Activated CD4-positive, alpha-beta memory T cell treated with anti-CD3 and anti-CD28 coated beads, Interleukin-2, amount 10 ng/mL, durations not matched to agents 7 days and 5 days (primary cell): ENCODE measurements around the gene PSMC1. TPM values are rescaled to one million over a fixed set of nuclear protein-coding genes. Genes with fewer than 3 reads are reported as not detected.
A peak's percentile ranks its signal among the peaks of the same experiment; 100 is the strongest.
"Not testable (repeated sequence)": the region's sequence is repeated elsewhere in the genome, so short reads cannot be mapped to it uniquely, and the experiment has no call there.

Source experiments
- CTCF ChIA-PET: fragments of 350-600 bp; sonication (Branson Sonifier 250); formaldehyde crosslinking; loops from one replicate; lab custom pipeline; 2021; ENCODE audit warnings: antibody characterized with exemption, inconsistent platforms; lab: Charles Lee
- POLR2A ChIA-PET: fragments of 350-600 bp; sonication (Branson Sonifier 250); formaldehyde crosslinking; loops from one replicate; lab custom pipeline; 2021; ENCODE audit warnings: antibody characterized with exemption; lab: Charles Lee
- DNase-seq: peaks from one replicate; pipeline ENCODE4 v3.0.0-alpha.2; 2020
- H3K27ac Mint-ChIP-seq: one replicate; pipeline ENCODE4 v1.8.0; 2021; ENCODE audit warnings: mild to moderate bottlenecking, mixed read lengths
- H3K27me3 Mint-ChIP-seq: one replicate; pipeline ENCODE4 v1.8.0; 2021; ENCODE audit warnings: mixed read lengths
- H3K36me3 Mint-ChIP-seq: one replicate; pipeline ENCODE4 v1.8.0; 2021; ENCODE audit warnings: low read depth, mixed read lengths
- H3K4me1 Mint-ChIP-seq: one replicate; pipeline ENCODE4 v1.8.0; 2021; ENCODE audit warnings: mixed read lengths
- H3K4me3 Mint-ChIP-seq: one replicate; pipeline ENCODE4 v1.8.0; 2021; ENCODE audit warnings: mild to moderate bottlenecking, mixed read lengths
- H3K9me3 Mint-ChIP-seq: one replicate; pipeline ENCODE4 v1.8.0; 2021; ENCODE audit warnings: mixed read lengths
- total RNA-seq, 2 experiments: library from RNA; stranded (reverse); gene quantifications; one replicate each; pipeline ENCODE4 v1.2.3, GENCODE V29; 2021

Gene PSMC1
- total RNA-seq: 10 to 100 TPM; 85.6 to 85.9 TPM

DNA sequence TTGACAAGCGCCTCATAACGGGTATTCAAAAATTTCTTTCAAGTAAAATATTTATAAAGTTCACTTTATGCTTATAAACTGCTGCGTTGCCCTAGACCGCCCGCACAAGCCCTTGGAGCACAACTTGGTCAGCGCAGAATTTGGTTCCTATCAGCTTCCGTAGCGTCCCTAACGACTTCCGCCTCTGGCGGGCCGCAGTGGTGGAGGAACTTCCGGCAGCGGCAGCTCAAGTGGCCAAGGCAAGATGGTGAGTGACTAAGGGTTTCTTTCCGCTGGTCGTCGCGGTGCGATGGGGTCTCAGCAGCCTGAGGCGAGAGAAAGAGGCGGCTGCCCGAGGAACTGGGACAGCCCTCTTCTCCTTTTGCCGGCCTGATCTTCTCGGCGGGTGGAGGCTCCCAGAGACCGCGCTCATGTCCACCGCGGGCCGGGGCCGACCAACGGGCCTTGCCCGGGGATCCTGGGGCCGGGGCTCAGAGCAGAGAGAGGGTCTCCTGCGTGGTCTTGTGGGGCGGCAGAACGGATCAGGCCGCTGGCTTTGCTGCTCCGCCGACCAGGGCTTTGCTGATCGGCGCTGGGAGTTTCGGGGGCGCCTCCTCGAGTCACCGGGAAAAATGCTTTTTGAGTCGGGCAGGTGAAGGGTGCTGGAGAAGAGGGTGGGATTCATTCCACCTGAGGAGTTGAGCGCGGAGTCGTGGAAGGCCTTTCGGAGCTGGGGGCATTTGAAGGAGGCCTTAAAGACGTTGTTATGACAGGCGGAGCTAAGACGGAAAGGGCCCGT lies at the start of gene PSMC1:
Gene PSMC1, plus strand, starts transcription at position 200 of the 778 bp plus-strand sequence. Its CDS starts 45 bp downstream, at position 245.
- ChIA-PET POLR2A (interaction anchor here (0.7 to 4.2 kb wide), 12 partner anchors 9 to 502 kb away, joined by 3 to 39 read pairs (median 3); partner anchors contain the start of genes EFCAB11 and TDP1), CTCF (interaction anchor here (0.6 to 2.1 kb wide), 9 partner anchors 9 to 1459 kb away, joined by 3 to 8 read pairs (median 5); partner anchors contain the start of gene EFCAB11)
- Mint-ChIP-seq H3K27ac (peak within 1 kb of the TSS; percentile 92), H3K36me3 (peaks cover 38% of the 10 kb centered on the region), H3K4me3 (peak within 1 kb of the TSS; percentile 90), H3K9me3 (peaks cover 3% of the 10 kb centered on the region), H3K4me1 (peaks cover 32% of the 10 kb centered on the region), H3K27me3 (peaks cover 3% of the 10 kb centered on the region)
- DNase-seq: peak; percentile 93

DNA sequence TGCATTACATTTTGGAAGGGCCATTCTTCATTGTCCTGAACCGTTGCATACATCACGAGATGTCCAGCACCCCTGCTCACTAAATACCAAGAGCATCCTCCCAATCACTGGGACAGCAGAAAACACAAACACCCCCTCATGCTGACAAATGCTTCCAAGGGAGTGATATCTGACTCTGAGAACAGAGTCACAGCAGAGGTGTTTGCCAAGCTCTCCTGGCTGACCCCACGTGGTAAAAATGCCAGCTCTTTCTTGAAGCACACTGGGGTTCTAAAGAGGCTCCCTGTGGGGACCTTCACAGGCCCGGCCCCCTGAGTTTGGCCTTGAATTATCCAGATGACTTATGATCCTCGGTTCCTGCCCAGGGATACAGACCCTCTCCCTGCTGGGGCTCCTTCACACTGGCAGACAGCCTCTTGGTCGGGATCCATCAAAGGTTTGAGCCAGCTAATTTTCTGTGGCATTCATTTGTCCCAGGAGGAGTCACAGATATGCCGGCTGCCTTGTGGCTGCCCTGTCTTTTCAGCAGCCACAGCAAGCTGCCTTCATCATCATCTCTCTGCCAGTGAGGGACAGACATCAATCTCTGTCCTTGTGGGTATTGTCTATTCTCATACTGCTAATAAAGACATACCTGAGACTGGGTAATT lies 43.1 kb upstream of the PSMC1 start:
- Mint-ChIP-seq H3K27me3 (peaks cover 7% of the 10 kb centered on the region), H3K4me3 (no peak overlapping the region), H3K36me3 (no peaks in the 10 kb centered on the region), H3K27ac (no peak overlapping the region), H3K4me1 (no peaks in the 10 kb centered on the region), H3K9me3 (peaks cover 7% of the 10 kb centered on the region)
- POLR2A ChIA-PET: no interaction called here
- CTCF ChIA-PET: no interaction called here
- DNase-seq: no peak

DNA sequence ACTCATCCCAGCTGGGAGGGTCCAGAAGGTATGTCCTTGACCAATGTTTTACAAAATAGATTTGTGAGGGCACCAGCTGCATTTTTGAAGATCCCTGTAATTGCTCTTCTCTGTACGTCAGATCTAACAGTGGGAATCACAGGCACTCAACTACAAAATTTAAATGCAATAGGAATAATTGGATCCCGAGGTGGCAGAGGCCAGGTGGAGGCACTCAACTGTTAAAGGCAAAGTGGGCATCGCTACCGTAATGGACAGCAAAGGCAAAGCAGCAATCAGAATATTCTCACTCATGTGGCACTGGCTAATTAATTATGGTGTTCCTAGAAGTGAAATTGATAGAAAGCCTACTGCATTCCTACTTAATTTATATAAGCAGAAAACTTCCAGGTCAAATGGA lies 27.9 kb upstream of the PSMC1 start:
- Mint-ChIP-seq H3K4me1 (no peaks in the 10 kb centered on the region), H3K27me3 (peaks cover 15% of the 10 kb centered on the region), H3K27ac (no peak overlapping the region), H3K36me3 (no peaks in the 10 kb centered on the region), H3K4me3 (no peak overlapping the region), H3K9me3 (peaks cover 4% of the 10 kb centered on the region)
- ChIA-PET CTCF (no interaction called here), POLR2A (no interaction called here)
- DNase-seq: no peak

DNA sequence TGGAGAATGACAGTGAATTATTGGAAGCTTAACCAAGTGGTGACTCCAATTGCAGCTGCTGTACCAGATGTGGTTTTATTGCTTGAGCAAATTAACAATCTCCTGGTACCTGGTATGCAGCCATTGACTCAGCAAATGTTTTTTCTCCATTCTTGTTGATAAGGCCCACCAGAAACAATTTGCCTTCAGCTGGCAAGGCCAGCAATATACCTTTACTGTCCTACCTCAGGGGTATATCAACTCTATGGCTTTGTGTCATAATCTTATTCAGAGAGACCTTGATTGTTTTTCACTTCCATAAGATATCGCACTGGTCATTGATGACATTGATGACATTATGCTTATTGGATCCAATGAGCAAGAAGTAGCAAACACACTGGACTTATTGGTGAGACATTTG lies 26.4 kb upstream of the PSMC1 start:
- DNase-seq, H3K27me3 Mint-ChIP-seq, H3K36me3 Mint-ChIP-seq, H3K4me1 Mint-ChIP-seq, H3K27ac Mint-ChIP-seq, CTCF ChIA-PET, H3K9me3 Mint-ChIP-seq, H3K4me3 Mint-ChIP-seq, POLR2A ChIA-PET: not testable (repeated sequence)

DNA sequence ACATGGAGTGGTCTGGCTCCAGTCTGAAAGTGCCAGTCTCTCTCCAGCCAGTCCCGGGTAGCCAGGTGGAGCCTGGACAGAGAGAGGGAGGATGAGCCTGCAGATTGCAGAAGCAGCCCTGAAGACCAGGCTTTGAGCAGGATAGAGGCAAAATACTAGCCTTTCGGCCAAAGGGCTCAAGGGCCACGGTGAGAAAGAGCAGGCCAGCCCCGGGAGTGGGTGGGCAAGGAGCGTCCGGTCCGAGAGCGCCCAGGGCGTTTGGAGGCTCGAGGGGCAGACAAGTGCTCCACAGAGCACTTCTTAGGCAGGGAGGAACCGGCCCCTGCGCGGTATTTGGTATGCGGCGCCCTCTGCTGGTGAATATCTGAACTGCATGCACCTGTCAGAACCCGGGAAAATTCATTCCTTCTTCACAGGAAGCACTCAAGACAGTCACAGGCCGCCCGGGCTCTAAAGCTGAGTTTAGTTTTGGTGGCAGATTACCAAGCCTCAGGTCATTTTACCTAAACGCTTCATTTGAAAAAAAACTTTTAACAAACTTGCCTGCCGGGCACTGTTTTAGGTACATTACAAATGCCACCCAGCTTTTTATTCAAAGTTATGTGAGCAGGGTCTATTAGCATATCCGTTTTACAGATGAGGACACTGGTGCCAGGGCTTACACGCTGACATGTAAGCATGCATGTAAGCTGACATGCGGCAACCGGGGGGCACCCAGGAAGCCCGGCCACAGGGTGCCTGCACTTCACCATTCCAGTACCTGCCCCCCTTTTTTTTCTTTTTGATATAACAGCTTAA lies 21.0 kb upstream of the PSMC1 start:
- H3K4me3 Mint-ChIP-seq: no peak overlapping the region
- DNase-seq: peak; percentile 73
- H3K9me3 Mint-ChIP-seq: peaks cover 27% of the 10 kb centered on the region
- H3K4me1 Mint-ChIP-seq: peaks cover 2% of the 10 kb centered on the region
- peaks cover 8% of the 10 kb centered on the region for H3K27me3 Mint-ChIP-seq
- H3K27ac Mint-ChIP-seq: no peak overlapping the region
- H3K36me3 Mint-ChIP-seq: peaks cover 4% of the 10 kb centered on the region
- POLR2A ChIA-PET: no interaction called here
- CTCF ChIA-PET: interaction anchor here (0.6 to 5.1 kb wide), 25 partner anchors 8 to 308 kb away, joined by 3 to 59 read pairs (median 4); partner anchors contain the start of gene PSMC1

DNA sequence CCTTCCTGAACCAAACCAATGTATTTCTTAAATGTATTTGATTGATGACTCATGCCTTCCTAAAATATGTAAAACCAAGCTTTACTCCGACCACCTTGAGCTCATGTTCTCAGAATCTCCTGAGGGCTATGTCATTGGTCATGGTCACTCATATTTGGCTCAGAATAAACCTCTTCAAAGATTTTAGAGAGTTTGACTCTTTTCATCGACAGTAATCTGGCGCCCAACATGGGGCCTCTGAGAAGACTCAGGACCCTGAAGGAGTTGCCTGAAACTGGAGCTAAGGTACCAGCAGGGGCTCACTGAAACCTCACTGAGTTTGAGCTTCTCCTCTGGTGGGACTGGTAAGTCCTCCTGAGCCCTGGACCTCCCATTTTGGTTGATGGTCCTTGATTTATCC lies 17.2 kb upstream of the PSMC1 start:
- H3K4me1 Mint-ChIP-seq: peaks cover 2% of the 10 kb centered on the region
- ChIA-PET CTCF (no interaction called here), POLR2A (no interaction called here)
- peaks cover 7% of the 10 kb centered on the region for H3K36me3 Mint-ChIP-seq
- H3K27ac Mint-ChIP-seq: no peak overlapping the region
- peaks cover 32% of the 10 kb centered on the region for H3K9me3 Mint-ChIP-seq
- no peak for DNase-seq
- no peak overlapping the region for H3K4me3 Mint-ChIP-seq
- H3K27me3 Mint-ChIP-seq: peaks cover 5% of the 10 kb centered on the region

DNA sequence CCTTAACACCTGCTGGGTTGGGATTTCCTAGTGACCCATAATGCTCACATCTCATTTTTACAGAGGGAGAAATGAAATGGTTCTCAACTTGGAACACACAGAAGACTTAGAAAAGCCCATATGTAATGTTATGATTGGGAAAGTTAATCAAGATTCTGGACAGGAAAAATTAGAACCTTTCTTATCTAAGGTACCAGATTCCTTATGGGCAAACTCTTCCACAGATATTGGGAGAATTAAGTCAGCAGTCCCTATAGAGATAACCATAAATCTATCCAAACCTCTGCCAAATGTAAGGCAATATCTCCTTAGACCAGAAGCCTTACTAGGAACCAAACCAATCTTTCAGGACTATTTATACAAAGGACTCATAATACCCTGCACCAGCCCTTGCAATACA lies 13.9 kb upstream of the PSMC1 start:
- peaks cover 29% of the 10 kb centered on the region for H3K9me3 Mint-ChIP-seq
- no peaks in the 10 kb centered on the region for H3K4me1 Mint-ChIP-seq
- peaks cover 5% of the 10 kb centered on the region for H3K36me3 Mint-ChIP-seq
- CTCF ChIA-PET: no interaction called here
- no peak overlapping the region for H3K4me3 Mint-ChIP-seq
- no peak for DNase-seq
- H3K27ac Mint-ChIP-seq: no peak overlapping the region
- POLR2A ChIA-PET: no interaction called here
- peaks cover 8% of the 10 kb centered on the region for H3K27me3 Mint-ChIP-seq

DNA sequence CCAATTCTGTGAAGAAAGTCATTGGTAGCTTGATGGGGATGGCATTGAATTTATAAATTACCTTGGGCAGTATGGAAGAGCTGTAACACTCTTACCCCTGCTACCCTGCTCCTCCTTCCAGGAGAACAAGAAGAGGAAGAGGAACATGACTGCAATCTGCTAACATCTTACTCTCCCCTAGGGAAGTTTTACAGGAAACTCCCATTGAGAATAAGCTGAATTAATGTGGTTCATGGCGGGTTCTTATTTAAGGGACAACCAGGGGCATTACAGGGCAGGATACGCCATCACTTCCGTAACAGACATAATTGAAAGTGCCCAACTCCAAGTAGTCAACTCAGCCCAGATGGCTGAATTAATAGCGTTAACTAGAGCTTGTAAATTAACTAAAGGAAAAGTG lies 9.4 kb upstream of the PSMC1 start:
- H3K27me3 Mint-ChIP-seq: peaks cover 9% of the 10 kb centered on the region
- H3K36me3 Mint-ChIP-seq: no peaks in the 10 kb centered on the region
- ChIA-PET POLR2A (no interaction called here), CTCF (interaction anchor here (0.8 kb wide), 1 partner anchor 11 kb away, joined by 3 read pairs; no protein-coding TSS in a partner anchor)
- no peak overlapping the region for H3K4me3 Mint-ChIP-seq
- peaks cover 1% of the 10 kb centered on the region for H3K9me3 Mint-ChIP-seq
- no peaks in the 10 kb centered on the region for H3K4me1 Mint-ChIP-seq
- DNase-seq: no peak
- no peak overlapping the region for H3K27ac Mint-ChIP-seq

DNA sequence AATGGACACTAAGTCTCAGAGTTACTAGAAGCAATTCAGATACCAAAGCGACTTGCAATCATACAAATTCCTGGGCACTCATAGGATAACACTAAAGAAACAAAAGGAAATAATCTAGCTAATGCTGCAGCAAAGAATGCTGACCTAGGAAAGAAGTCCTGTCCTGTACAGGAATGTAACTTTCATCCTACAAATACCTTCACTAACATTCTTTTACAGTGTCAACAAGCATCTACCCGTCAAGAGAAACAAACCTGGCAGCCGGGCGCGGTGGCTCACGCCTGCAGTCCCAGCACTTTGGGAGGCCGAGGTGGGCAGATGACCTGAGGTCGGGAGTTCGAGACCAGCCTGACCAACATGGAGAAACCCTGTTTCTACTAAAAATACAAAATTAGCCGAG lies 8.9 kb upstream of the PSMC1 start:
- H3K27me3 Mint-ChIP-seq, H3K4me3 Mint-ChIP-seq, H3K36me3 Mint-ChIP-seq, H3K27ac Mint-ChIP-seq, H3K4me1 Mint-ChIP-seq, H3K9me3 Mint-ChIP-seq, DNase-seq, POLR2A ChIA-PET: not testable (repeated sequence)
- CTCF ChIA-PET: interaction anchor here (0.8 kb wide), 1 partner anchor 12 kb away, joined by 3 read pairs; no protein-coding TSS in a partner anchor

DNA sequence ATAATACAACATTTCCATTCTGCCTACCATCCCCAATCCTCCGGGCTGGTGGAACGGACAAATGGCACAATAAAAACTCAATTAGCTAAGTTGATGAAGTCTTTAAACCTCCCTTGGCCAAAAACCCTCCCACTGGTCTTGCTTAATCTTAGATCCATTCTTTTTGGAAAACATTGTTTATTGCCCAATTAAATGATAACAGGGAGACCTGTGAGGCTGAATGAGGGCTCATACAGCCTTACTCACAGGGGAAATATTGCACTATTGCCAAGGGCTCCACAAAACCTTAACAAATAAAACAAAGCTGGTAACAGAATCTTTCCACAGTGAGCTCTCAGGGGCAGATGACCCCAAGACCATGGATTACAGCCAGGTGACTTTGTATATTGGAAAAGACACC lies 7.8 kb upstream of the PSMC1 start:
- Mint-ChIP-seq H3K27ac (no peak overlapping the region), H3K4me1 (no peaks in the 10 kb centered on the region), H3K27me3 (peaks cover 12% of the 10 kb centered on the region), H3K4me3 (no peak overlapping the region), H3K36me3 (no peaks in the 10 kb centered on the region), H3K9me3 (peaks cover 1% of the 10 kb centered on the region)
- ChIA-PET CTCF (interaction anchor here (0.7 to 1.0 kb wide), 2 partner anchors 13 to 51 kb away, joined by 3 to 5 read pairs; no protein-coding TSS in a partner anchor), POLR2A (no interaction called here)
- no peak for DNase-seq

DNA sequence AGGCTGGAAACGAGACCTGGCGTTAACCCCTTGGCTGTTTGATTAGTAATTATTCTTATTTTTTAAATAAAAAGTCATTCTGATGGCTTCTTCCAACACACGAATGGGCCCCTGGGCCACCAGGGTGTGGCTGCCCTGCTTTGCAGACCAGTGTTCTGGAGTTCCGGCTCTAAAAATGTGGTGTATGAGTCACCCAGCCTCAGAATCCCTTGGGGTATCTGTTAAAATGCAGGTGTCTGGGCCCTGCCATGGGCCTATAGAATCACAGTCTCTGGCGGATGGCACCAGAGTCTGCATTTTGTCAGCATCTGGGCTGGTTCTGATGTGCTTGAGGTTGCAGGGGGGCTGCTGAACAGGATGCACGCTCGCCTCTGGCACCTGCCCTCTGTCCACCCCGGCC lies 2.5 kb upstream of the PSMC1 start:
- H3K27me3 Mint-ChIP-seq: peaks cover 3% of the 10 kb centered on the region
- peaks cover 28% of the 10 kb centered on the region for H3K4me1 Mint-ChIP-seq
- H3K27ac Mint-ChIP-seq: no peak overlapping the region
- no peak for DNase-seq
- H3K9me3 Mint-ChIP-seq: peaks cover 3% of the 10 kb centered on the region
- ChIA-PET CTCF (interaction anchor here (1.2 kb wide), 1 partner anchor 18 kb away, joined by 3 read pairs; no protein-coding TSS in a partner anchor), POLR2A (no interaction called here)
- H3K36me3 Mint-ChIP-seq: peaks cover 23% of the 10 kb centered on the region
- H3K4me3 Mint-ChIP-seq: no peak overlapping the region

DNA sequence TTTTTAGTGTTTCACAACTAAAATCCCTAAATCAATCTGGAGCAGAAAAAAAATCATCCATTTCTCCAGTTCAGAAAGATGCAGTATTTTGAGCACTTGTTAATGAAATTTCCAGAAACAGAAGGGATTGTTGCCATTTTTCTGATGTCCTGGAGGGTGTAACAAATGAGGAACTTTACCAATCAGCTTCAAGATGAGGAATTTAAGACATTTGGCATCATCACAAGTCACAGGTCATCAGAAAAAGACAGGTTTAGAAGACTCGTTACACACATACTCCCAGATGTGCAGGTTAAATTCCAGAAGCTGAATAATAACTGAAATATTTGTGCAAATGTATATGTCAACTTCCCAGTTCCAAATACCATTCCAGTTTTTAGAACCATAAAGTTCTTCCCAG lies 482 bp upstream of the PSMC1 start:
- peak overlapping the region; percentile 48 for H3K4me3 Mint-ChIP-seq
- H3K36me3 Mint-ChIP-seq: peaks cover 32% of the 10 kb centered on the region
- H3K9me3 Mint-ChIP-seq: peaks cover 3% of the 10 kb centered on the region
- H3K27ac Mint-ChIP-seq: no peak overlapping the region
- DNase-seq: no peak
- H3K4me1 Mint-ChIP-seq: peaks cover 32% of the 10 kb centered on the region
- ChIA-PET POLR2A (interaction anchor here (0.7 to 4.2 kb wide), 7 partner anchors 10 to 502 kb away, joined by 3 to 39 read pairs (median 5); partner anchors contain the start of genes EFCAB11 and TDP1), CTCF (interaction anchor here (1.0 to 2.1 kb wide), 7 partner anchors 9 to 503 kb away, joined by 3 to 8 read pairs (median 6); no protein-coding TSS in a partner anchor)
- H3K27me3 Mint-ChIP-seq: peaks cover 3% of the 10 kb centered on the region
